ENCODE measurements around the gene U2AF2.
A peak's percentile ranks its signal among the peaks of the same experiment; 100 is the strongest.

U2AF2 gene

DNA sequence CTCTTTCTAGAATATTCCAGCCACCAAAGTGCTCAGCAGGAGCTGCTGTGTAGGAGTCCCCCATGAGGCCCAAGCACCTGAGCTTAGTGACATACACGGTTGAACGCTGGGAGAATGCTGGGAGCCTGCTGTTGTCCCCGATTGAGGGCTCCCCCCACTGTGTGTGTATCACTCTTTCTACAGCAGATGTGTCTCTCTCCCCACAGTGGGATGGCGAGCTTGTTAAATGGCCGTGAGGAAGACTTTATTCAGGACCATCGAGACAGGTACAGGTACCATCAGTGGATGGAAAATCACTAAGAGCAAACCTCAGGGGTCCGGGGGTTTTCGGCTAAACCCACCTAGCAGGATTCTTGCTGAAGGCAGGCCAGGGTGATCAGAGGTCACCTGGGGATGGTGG is 42.9 kb downstream of the U2AF2 start:
- Histone ChIP-seq H3K27ac (no peak overlapping the region), H3K4me3 (no peak overlapping the region)
- TF ChIP-seq, protein P1, sequence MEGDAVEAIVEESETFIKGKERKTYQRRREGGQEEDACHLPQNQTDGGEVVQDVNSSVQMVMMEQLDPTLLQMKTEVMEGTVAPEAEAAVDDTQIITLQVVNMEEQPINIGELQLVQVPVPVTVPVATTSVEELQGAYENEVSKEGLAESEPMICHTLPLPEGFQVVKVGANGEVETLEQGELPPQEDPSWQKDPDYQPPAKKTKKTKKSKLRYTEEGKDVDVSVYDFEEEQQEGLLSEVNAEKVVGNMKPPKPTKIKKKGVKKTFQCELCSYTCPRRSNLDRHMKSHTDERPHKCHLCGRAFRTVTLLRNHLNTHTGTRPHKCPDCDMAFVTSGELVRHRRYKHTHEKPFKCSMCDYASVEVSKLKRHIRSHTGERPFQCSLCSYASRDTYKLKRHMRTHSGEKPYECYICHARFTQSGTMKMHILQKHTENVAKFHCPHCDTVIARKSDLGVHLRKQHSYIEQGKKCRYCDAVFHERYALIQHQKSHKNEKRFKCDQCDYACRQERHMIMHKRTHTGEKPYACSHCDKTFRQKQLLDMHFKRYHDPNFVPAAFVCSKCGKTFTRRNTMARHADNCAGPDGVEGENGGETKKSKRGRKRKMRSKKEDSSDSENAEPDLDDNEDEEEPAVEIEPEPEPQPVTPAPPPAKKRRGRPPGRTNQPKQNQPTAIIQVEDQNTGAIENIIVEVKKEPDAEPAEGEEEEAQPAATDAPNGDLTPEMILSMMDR (IDR thresholded peaks at IDR 0.05), result no peak
- DNase-seq (ENCODE audit: low spot score), result no peak

DNA sequence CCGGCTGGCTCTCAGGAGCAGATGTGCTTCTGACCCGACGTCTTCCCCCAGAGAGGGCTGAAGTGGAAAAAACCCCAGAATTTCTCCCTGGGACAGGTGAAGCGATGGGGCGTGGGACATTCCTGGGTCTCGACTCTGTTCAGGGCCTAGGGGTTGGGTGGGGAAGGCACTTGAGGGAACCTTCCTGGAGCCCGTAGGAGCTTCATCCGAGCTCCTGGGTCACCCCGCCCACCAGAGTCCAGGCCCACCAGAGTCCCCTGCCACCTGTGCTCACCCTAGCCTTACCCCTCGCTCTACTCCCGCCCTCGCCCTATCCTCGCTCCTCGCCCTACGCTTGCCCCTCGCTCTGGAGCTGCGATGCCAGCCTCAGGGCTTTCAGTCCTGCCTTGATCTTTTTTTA is 43.4 kb downstream of the U2AF2 start:
- H3K4me3 ChIP-seq, result no peak overlapping the region
- DNase-seq (ENCODE audit: low spot score), result no peak
- no peak overlapping the region for H3K27ac ChIP-seq
- TF ChIP-seq, protein P1 (IDR thresholded peaks at IDR 0.05), result no peak

DNA sequence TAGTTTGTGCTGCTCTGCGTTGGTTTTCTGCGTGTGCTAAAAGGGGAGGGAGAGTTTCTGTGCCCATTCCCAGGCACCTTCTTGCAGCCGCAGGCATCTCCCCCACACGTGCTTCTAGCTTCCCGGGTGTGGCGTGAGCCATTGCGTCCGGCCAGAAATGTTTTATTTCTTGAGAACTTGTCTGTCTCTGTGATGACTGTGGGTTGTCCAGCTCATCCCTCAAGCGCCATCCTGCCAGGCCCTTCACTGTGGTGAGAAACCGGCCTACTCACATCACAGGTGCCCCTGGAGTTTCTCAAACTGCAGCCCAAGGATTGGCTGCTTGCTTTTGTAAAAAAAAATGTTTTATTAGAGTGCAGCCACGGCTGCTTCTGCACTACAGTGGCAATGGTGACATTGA is 44.4 kb downstream of the U2AF2 start:
- TF ChIP-seq, protein P1 (IDR thresholded peaks at IDR 0.05), result no peak
- Histone ChIP-seq H3K4me3 (no peak overlapping the region), H3K27ac (no peak overlapping the region)
- no peak for DNase-seq (ENCODE audit: low spot score)

DNA sequence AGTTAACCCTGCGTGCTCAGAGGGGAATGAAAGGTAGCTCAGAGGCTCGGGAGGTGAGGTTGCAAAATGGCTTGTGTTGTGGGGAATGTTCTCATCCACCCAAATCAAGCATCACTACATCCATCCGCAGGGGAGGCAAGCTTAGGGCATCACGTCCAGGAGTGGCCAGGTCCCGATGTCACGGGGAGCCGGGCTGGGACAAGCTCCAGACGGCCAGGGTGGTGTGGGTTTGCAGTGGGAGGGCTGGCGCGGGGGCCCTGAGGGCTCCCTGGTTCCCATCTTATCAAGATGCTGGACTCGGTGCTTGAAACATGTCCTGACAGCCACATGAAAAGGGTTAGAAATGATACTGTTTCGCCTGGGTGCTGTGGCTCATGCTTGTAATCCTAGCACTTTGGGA is 46.0 kb downstream of the U2AF2 start:
- Histone ChIP-seq H3K27ac (no peak overlapping the region), H3K4me3 (no peak overlapping the region)
- no peak for DNase-seq (ENCODE audit: low spot score)
- TF ChIP-seq, protein P1 (IDR thresholded peaks at IDR 0.05), result no peak

DNA sequence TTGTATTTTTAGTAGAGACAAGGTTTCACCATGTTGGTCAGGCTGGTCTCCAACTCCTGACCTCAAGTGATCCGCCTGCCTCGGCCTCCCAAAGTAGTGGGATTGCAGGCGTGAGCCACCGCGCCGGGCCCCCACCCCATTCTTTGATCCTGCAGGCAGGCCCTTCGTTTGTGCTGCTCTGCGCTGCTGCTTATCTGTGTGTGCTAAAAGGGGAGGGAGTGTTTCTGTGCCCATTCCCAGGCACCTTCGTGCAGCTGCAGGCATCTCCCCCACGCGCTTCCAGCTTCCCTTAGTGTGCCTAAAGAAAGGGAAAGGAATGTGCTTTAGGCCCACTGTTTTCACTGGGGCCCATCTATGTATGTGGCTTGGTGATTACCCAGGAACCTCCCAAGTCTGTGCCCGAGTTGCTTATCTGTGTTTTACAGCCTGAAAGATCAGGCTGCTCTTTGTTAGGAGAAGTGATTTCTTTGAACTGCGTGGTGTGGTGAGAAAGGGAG is 47.3 kb downstream of the U2AF2 start:
- DNase-seq (ENCODE audit: low spot score), result no peak
- Histone ChIP-seq H3K27ac (no peak overlapping the region), H3K4me3 (no peak overlapping the region)
- TF ChIP-seq, protein P1 (IDR thresholded peaks at IDR 0.05), result no peak

DNA sequence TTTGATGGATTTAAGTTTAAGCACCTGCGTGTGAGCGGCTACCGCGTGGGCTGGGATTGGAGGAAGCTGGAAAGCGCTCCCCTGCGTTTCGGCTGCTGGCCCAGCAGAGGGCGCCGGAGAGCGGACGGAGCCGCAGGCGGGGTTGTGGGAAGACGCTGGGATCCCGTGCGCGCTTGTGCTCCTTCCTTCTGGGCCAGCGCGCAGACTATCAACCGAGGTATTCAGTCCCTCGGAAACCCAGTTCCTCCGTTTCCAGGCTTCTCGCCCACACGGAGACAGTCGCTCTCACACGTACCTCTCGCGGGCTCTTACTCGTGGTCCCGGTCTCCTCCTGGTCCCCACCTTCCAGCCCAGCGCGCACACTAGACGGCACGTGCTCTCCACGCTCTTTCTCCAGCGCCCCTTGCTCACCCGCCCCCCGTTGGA is 49.0 kb downstream of the U2AF2 start:
- Histone ChIP-seq H3K27ac (no peak overlapping the region), H3K4me3 (no peak overlapping the region)
- DNase-seq (ENCODE audit: low spot score), result no peak
- TF ChIP-seq, protein P1 (IDR thresholded peaks at IDR 0.05), result peak; percentile 43

DNA sequence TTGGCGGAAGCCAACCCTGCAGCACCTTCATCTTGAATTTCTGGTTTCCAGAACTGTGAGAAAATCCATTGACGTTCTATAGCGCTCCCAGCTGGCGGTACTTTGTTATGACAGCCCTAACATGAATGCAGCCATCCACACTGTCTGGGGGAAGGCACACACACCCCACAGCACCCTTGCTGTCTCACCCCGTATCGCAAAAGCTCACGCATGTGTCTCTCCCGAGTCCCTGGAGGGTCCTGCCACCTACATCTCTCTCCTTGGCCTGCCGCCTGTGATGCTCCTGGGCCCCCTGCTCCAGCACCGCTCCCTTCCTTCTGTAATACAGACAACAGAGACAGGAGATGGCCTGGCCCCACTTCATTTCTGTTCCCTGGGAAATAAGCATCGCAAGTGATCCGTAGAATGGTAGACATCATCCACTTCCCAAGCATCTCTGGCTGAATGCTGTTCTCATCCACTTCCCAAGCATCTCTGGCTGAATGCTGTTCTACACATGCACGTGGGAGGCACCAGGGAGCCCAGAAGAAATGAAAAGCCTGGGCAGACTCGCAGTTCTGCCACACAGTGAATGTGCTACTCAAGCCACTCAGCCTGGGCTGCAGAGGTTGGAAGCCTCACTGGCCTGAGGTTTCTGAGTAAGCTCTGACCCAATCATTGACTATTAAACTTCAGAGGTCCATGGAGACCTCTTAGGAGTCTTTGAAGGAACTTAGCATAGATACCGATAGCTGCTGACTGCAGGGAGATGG is 49.8 kb downstream of the U2AF2 start:
- no peak for DNase-seq (ENCODE audit: low spot score)
- H3K27ac ChIP-seq, result no peak overlapping the region
- H3K4me3 ChIP-seq, result no peak overlapping the region
- TF ChIP-seq, protein P1 (IDR thresholded peaks at IDR 0.05), result no peak
